ENCODE measurements around the gene SLC24A3. TPM values are rescaled to one million over a fixed set of nuclear protein-coding genes. Genes with fewer than 3 reads are reported as not detected.

Gene SLC24A3
- total RNA-seq, 1 donor from 2014 or later, result not detected

- Mint-ChIP-seq H3K9me3 (no peaks in the 10 kb centered on the region), H3K4me1 (no peaks in the 10 kb centered on the region), H3K4me3 (no peak overlapping the region), H3K36me3 (ENCODE audit: low read depth) (no peaks in the 10 kb centered on the region), H3K27ac (no peak overlapping the region), H3K27me3 (peaks cover 26% of the 10 kb centered on the region)
- DNase-seq, result no peak
- intact Hi-C loops (cut with micrococcal nuclease), result no loop called here
- no peak for TF ChIP-seq CTCF (IDR thresholded peaks at IDR 0.05)
- no peak for ATAC-seq (ENCODE audit: low read depth)
- POLR2A ChIA-PET, result no interaction called here
- CTCF ChIA-PET, result no interaction called here
These were observed 118.3 kb downstream of the SLC24A3 start for GRCh38 chr20:19330731-19331130.

- intact Hi-C loops (cut with micrococcal nuclease), result no loop called here
- no peak for DNase-seq
- H3K27ac Mint-ChIP-seq, result no peak overlapping the region
- H3K4me1 Mint-ChIP-seq, result no peaks in the 10 kb centered on the region
- H3K4me3 Mint-ChIP-seq, result no peak overlapping the region
- no peaks in the 10 kb centered on the region for H3K36me3 Mint-ChIP-seq (ENCODE audit: low read depth)
- peaks cover 15% of the 10 kb centered on the region for H3K27me3 Mint-ChIP-seq
- no peaks in the 10 kb centered on the region for H3K9me3 Mint-ChIP-seq
- no peak for TF ChIP-seq CTCF (IDR thresholded peaks at IDR 0.05)
- ChIA-PET CTCF (no interaction called here), POLR2A (no interaction called here)
- no peak for ATAC-seq (ENCODE audit: low read depth)
These were observed 121.1 kb downstream of the SLC24A3 start for GRCh38 chr20:19333563-19333962.

- POLR2A ChIA-PET, result no interaction called here
- H3K27me3 Mint-ChIP-seq, result peaks cover 17% of the 10 kb centered on the region
These were observed 122.9 kb downstream of the SLC24A3 start for GRCh38 chr20:19335341-19335740.

GRCh38 chr20:19335916-19336315 is 123.5 kb downstream of the SLC24A3 start:
- intact Hi-C loops (cut with micrococcal nuclease), result no loop called here

More at GRCh38 chr20:19335341-19335740, 122.9 kb downstream of the SLC24A3 start:
- DNase-seq (no peak), ATAC-seq (ENCODE audit: low read depth) (no peak)
- no peak overlapping the region for H3K27ac Mint-ChIP-seq
- CTCF ChIA-PET, result no interaction called here
- H3K4me1 Mint-ChIP-seq, result no peaks in the 10 kb centered on the region
- H3K9me3 Mint-ChIP-seq, result no peaks in the 10 kb centered on the region
- no peak for TF ChIP-seq CTCF (IDR thresholded peaks at IDR 0.05)
- H3K4me3 Mint-ChIP-seq, result no peak overlapping the region
- H3K36me3 Mint-ChIP-seq (ENCODE audit: low read depth), result no peaks in the 10 kb centered on the region
- intact Hi-C loops (cut with micrococcal nuclease), result no loop called here

GRCh38 chr20:19336631-19337030 is 124.2 kb downstream of the SLC24A3 start:
- ATAC-seq (ENCODE audit: low read depth), result no peak
- H3K9me3 Mint-ChIP-seq, result no peaks in the 10 kb centered on the region
- no peak overlapping the region for H3K27ac Mint-ChIP-seq
- CTCF ChIA-PET, result no interaction called here
- H3K4me3 Mint-ChIP-seq, result no peak overlapping the region
- no peak for TF ChIP-seq CTCF (IDR thresholded peaks at IDR 0.05)
- no peaks in the 10 kb centered on the region for H3K4me1 Mint-ChIP-seq
- DNase-seq, result no peak
- intact Hi-C loops (cut with micrococcal nuclease), result no loop called here
- H3K36me3 Mint-ChIP-seq (ENCODE audit: low read depth), result no peaks in the 10 kb centered on the region
- POLR2A ChIA-PET, result no interaction called here
- peaks cover 14% of the 10 kb centered on the region for H3K27me3 Mint-ChIP-seq

More at GRCh38 chr20:19335916-19336315, 123.5 kb downstream of the SLC24A3 start:
- H3K4me3 Mint-ChIP-seq, result no peak overlapping the region
- H3K36me3 Mint-ChIP-seq (ENCODE audit: low read depth), result no peaks in the 10 kb centered on the region
- DNase-seq (no peak), ATAC-seq (ENCODE audit: low read depth) (no peak)
- H3K27me3 Mint-ChIP-seq, result peaks cover 17% of the 10 kb centered on the region
- POLR2A ChIA-PET, result no interaction called here
- TF ChIP-seq CTCF (IDR thresholded peaks at IDR 0.05), result no peak
- no peaks in the 10 kb centered on the region for H3K4me1 Mint-ChIP-seq
- CTCF ChIA-PET, result no interaction called here
- no peaks in the 10 kb centered on the region for H3K9me3 Mint-ChIP-seq
- no peak overlapping the region for H3K27ac Mint-ChIP-seq
